Endothelial cell of umbilical vein (primary cell): ENCODE data around the gene CPOX.

Source experiments
- CTCF ChIP-seq, 2 donors: IDR thresholded peaks; 1 replicate in 1 of 2; 2 replicates in 1 of 2; pipeline ENCODE4 v1.5.1; 2011; ENCODE audit warnings: low read length in 2 of 2, mild to moderate bottlenecking in 2 of 2, moderate library complexity in 2 of 2, control low read depth in 1 of 2, inconsistent platforms in 1 of 2, low read depth in 1 of 2; ENCODE audit not compliant: insufficient read depth in 1 of 2; ENCODE audit errors: extremely low read depth in 1 of 2
- EZH2 ChIP-seq: IDR thresholded peaks from 2 replicates; pipeline ENCODE4 v1.6.1; 2012; ENCODE audit warnings: borderline replicate concordance, low read depth, mild to moderate bottlenecking, moderate library complexity, low read length, inconsistent platforms; ENCODE audit not compliant: severe bottlenecking
- FOS ChIP-seq: IDR thresholded peaks from 2 replicates; pipeline ENCODE4 v1.6.1; 2011; ENCODE audit warnings: mild to moderate bottlenecking, low read length, moderate library complexity, borderline replicate concordance; ENCODE audit not compliant: insufficient read depth
- GATA2 ChIP-seq: IDR thresholded peaks from 2 replicates; pipeline ENCODE4 v1.7.0; 2011; ENCODE audit warnings: low read depth, mild to moderate bottlenecking, moderate library complexity, mixed read lengths, low read length; ENCODE audit not compliant: insufficient read length, insufficient read depth
- JUN ChIP-seq: IDR thresholded peaks from 2 replicates; pipeline ENCODE4 v1.6.1; 2011; ENCODE audit warnings: borderline replicate concordance, low read depth; ENCODE audit not compliant: insufficient read length, insufficient read depth
- MAX ChIP-seq: IDR thresholded peaks from 2 replicates; pipeline ENCODE4 v1.6.1; 2011; ENCODE audit not compliant: insufficient read depth, insufficient read length
- MYC ChIP-seq: IDR thresholded peaks from one replicate; pipeline ENCODE4 v1.6.1; 2011; ENCODE audit warnings: mild to moderate bottlenecking, low read depth, low read length
- POLR2A ChIP-seq: IDR thresholded peaks from 2 replicates; pipeline ENCODE4 v1.6.1; 2012; ENCODE audit warnings: low read depth, mild to moderate bottlenecking, control low read depth, low read length
- POLR2AphosphoS5 ChIP-seq: IDR thresholded peaks from 2 replicates; pipeline ENCODE4 v1.6.1; 2012; ENCODE audit warnings: low read depth, mild to moderate bottlenecking, control low read depth, low read length, moderate library complexity; ENCODE audit not compliant: insufficient read depth

GRCh38 chr3:98601180-98601579, 7.8 kb upstream of the CPOX start:
- TF ChIP-seq CTCF (IDR thresholded peaks at IDR 0.05; ENCODE audit: extremely low read depth in 1 of 2, insufficient read depth in 1 of 2, low read depth in 1 of 2, low read length in 2 of 2) = no peak
- no peak for TF ChIP-seq POLR2AphosphoS5
- TF ChIP-seq POLR2A = no peak
- no peak for TF ChIP-seq EZH2
- TF ChIP-seq MAX = no peak
- TF ChIP-seq JUN = no peak
- TF ChIP-seq FOS = no peak
- TF ChIP-seq MYC = no peak
- no peak for TF ChIP-seq GATA2
